ENCODE data around the gene HFM1.
"Not testable (repeated sequence)": the region's sequence is repeated elsewhere in the genome, so short reads cannot be mapped to it uniquely, and the experiment has no call there.

Gene HFM1

GRCh38 chr1:91345395-91346005, 59.1 kb downstream of the HFM1 start:
- no peak for DNase-seq

- DNase-seq, result no peak
Observed at GRCh38 chr1:91338501-91338900, 66.1 kb downstream of the HFM1 start.

GRCh38 chr1:91335603-91336002, 69.0 kb downstream of the HFM1 start:
- no peak for DNase-seq

GRCh38 chr1:91334856-91335255, 69.8 kb downstream of the HFM1 start:
- no peak for DNase-seq

GRCh38 chr1:91325456-91325855, 79.2 kb downstream of the HFM1 start:
- no peak for DNase-seq

- no peak for DNase-seq
Observed at GRCh38 chr1:91314643-91315042, 90.0 kb downstream of the HFM1 start.

- DNase-seq, result no peak
Observed at GRCh38 chr1:91311672-91312071, 93.0 kb downstream of the HFM1 start.

GRCh38 chr1:91308544-91308943, 96.1 kb downstream of the HFM1 start:
- DNase-seq, result no peak

- DNase-seq, result no peak
Observed at GRCh38 chr1:91307784-91308409, 96.7 kb downstream of the HFM1 start.

GRCh38 chr1:91303165-91303564, 101.5 kb downstream of the HFM1 start:
- no peak for DNase-seq

- DNase-seq, result not testable (repeated sequence)
Observed at GRCh38 chr1:91288843-91289553, 115.6 kb downstream of the HFM1 start.

- DNase-seq, result not testable (repeated sequence)
Observed at GRCh38 chr1:91286962-91287317, 117.7 kb downstream of the HFM1 start.

GRCh38 chr1:91286259-91286961, 118.2 kb downstream of the HFM1 start:
- not testable (repeated sequence) for DNase-seq

GRCh38 chr1:91283421-91283726, 121.3 kb downstream of the HFM1 start:
- DNase-seq, result no peak

GRCh38 chr1:91282695-91283420, 121.8 kb downstream of the HFM1 start:
- DNase-seq, result no peak

GRCh38 chr1:91281782-91282181, 122.9 kb downstream of the HFM1 start:
- DNase-seq, result no peak

- DNase-seq, result no peak
Observed at GRCh38 chr1:91278754-91279153, 125.9 kb downstream of the HFM1 start.

- DNase-seq, result no peak
Observed at GRCh38 chr1:91273875-91274274, 130.8 kb downstream of the HFM1 start.

- no peak for DNase-seq
Observed at GRCh38 chr1:91261655-91262054, 143.0 kb downstream of the HFM1 start.

- DNase-seq, result no peak
Observed at GRCh38 chr1:91245435-91245834, 159.2 kb downstream of the HFM1 start.

GRCh38 chr1:91244737-91245136, 159.9 kb downstream of the HFM1 start:
- no peak for DNase-seq

- DNase-seq, result no peak
Observed at GRCh38 chr1:91243171-91243570, 161.5 kb downstream of the HFM1 start.

GRCh38 chr1:91234181-91234580, 170.5 kb downstream of the HFM1 start:
- DNase-seq, result no peak
